ENCODE measurements around the gene FBXL13.

Gene FBXL13

GRCh38 chr7:102890971-102891692 is 183.5 kb downstream of the FBXL13 start:
- FAIRE-seq = no peak

- FAIRE-seq = no peak
These were observed 184.2 kb downstream of the FBXL13 start for GRCh38 chr7:102890292-102890970.

GRCh38 chr7:102889851-102890250 is 184.7 kb downstream of the FBXL13 start:
- no peak for FAIRE-seq

GRCh38 chr7:102888561-102889233 is 185.9 kb downstream of the FBXL13 start:
- FAIRE-seq = no peak

GRCh38 chr7:102883098-102883860 is 191.3 kb downstream of the FBXL13 start:
- FAIRE-seq = no peak

- no peak for FAIRE-seq
These were observed 198.8 kb downstream of the FBXL13 start for GRCh38 chr7:102875700-102876295.

GRCh38 chr7:102874966-102875365 is 199.6 kb downstream of the FBXL13 start:
- FAIRE-seq = no peak

- no peak for FAIRE-seq
These were observed 200.3 kb downstream of the FBXL13 start for GRCh38 chr7:102874166-102874829.

GRCh38 chr7:102873470-102874165 is 201.0 kb downstream of the FBXL13 start:
- FAIRE-seq = no peak

GRCh38 chr7:102872460-102872859 is 202.1 kb downstream of the FBXL13 start:
- FAIRE-seq = no peak

- no peak for FAIRE-seq
These were observed 205.4 kb downstream of the FBXL13 start for GRCh38 chr7:102869195-102869594.

- no peak for FAIRE-seq
These were observed 207.9 kb downstream of the FBXL13 start for GRCh38 chr7:102866535-102867215.

- FAIRE-seq = no peak
These were observed 209.6 kb downstream of the FBXL13 start for GRCh38 chr7:102864958-102865357.

GRCh38 chr7:102860351-102860811 is 214.2 kb downstream of the FBXL13 start:
- FAIRE-seq = no peak

- FAIRE-seq = no peak
These were observed 214.8 kb downstream of the FBXL13 start for GRCh38 chr7:102859799-102860125.

- FAIRE-seq = no peak
These were observed 215.4 kb downstream of the FBXL13 start for GRCh38 chr7:102859084-102859798.

GRCh38 chr7:102856036-102856435 is 218.6 kb downstream of the FBXL13 start:
- no peak for FAIRE-seq

- no peak for FAIRE-seq
These were observed 225.1 kb downstream of the FBXL13 start for GRCh38 chr7:102849538-102849937.

GRCh38 chr7:102849079-102849478 is 225.5 kb downstream of the FBXL13 start:
- FAIRE-seq = no peak

- no peak for FAIRE-seq
These were observed 229.2 kb downstream of the FBXL13 start for GRCh38 chr7:102845346-102845745.

All from TTC549 (cell line).